ENCODE data around the gene SRCIN1. TPM values are rescaled to one million over a fixed set of nuclear protein-coding genes. Genes with fewer than 3 reads are reported as not detected.

The SRCIN1 gene
- polyA plus RNA-seq, 1 donor: 7.6 TPM

- H3K9me3 ChIP-seq (ENCODE audit: control insufficient read depth, low read depth, low read length): no peaks in the 10 kb centered on the region
- peaks cover 7% of the 10 kb centered on the region for H3K27me3 ChIP-seq (ENCODE audit: control insufficient read depth, insufficient read depth, low read length)
- H3K4me3 ChIP-seq (ENCODE audit: low read length): no peak overlapping the region
- no peaks in the 10 kb centered on the region for H3K36me3 ChIP-seq (ENCODE audit: control insufficient read depth, insufficient read depth, low read length)
- no peak for DNase-seq
- H3K4me1 ChIP-seq (ENCODE audit: control insufficient read depth, insufficient read depth, low read length): peaks cover 29% of the 10 kb centered on the region
- no peak overlapping the region for H3K27ac ChIP-seq (ENCODE audit: low read length)
- WGBS (ENCODE audit: insufficient coverage, low lambda C conversion rate): no CpG with 5 or more reads among the region's 3 CpGs
These were observed 6.8 kb downstream of the SRCIN1 start for GRCh38 chr17:38598995-38599394.

DNA sequence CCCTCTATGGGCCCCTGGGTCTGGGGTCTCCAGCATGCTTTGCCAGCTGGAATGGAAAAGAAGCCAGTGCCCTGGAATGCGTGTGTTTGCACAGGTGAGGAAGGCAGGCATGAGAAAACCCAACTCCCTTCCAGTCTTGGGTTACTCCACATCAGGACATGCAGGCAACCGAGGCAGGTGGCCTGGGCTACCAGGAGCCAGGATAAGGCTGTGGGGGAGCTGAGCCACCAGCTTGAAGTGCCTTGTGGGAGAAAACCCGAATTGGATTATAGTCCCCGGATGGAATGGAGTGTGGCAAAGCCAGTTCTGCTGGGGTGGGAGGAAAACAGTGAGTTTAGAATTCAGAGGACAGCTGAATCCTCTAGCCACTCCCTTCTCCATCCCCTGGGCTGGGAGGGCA lies 7.2 kb downstream of the SRCIN1 start:
- peak; percentile 59 to 74 for DNase-seq
- WGBS (ENCODE audit: insufficient coverage, low lambda C conversion rate): no CpG with 5 or more reads among the region's 4 CpGs
- no peak overlapping the region for H3K27ac ChIP-seq (ENCODE audit: low read length)
- H3K4me3 ChIP-seq (ENCODE audit: low read length): no peak overlapping the region
- no peaks in the 10 kb centered on the region for H3K36me3 ChIP-seq (ENCODE audit: control insufficient read depth, insufficient read depth, low read length)
- no peaks in the 10 kb centered on the region for H3K9me3 ChIP-seq (ENCODE audit: control insufficient read depth, low read depth, low read length)
- H3K27me3 ChIP-seq (ENCODE audit: control insufficient read depth, insufficient read depth, low read length): peaks cover 7% of the 10 kb centered on the region
- peaks cover 29% of the 10 kb centered on the region for H3K4me1 ChIP-seq (ENCODE audit: control insufficient read depth, insufficient read depth, low read length)

- WGBS (ENCODE audit: insufficient coverage, low lambda C conversion rate): no CpG with 5 or more reads among the region's 1 CpG
- Histone ChIP-seq H3K27me3 (ENCODE audit: control insufficient read depth, insufficient read depth, low read length) (peaks cover 7% of the 10 kb centered on the region), H3K36me3 (ENCODE audit: control insufficient read depth, insufficient read depth, low read length) (no peaks in the 10 kb centered on the region), H3K4me3 (ENCODE audit: low read length) (no peak overlapping the region), H3K9me3 (ENCODE audit: control insufficient read depth, low read depth, low read length) (no peaks in the 10 kb centered on the region), H3K4me1 (ENCODE audit: control insufficient read depth, insufficient read depth, low read length) (peaks cover 23% of the 10 kb centered on the region), H3K27ac (ENCODE audit: low read length) (no peak overlapping the region)
- DNase-seq: no peak
These were observed 8.4 kb downstream of the SRCIN1 start for GRCh38 chr17:38597375-38597774.

- Histone ChIP-seq H3K4me3 (ENCODE audit: low read length) (no peak overlapping the region), H3K27me3 (ENCODE audit: control insufficient read depth, insufficient read depth, low read length) (peaks cover 7% of the 10 kb centered on the region), H3K4me1 (ENCODE audit: control insufficient read depth, insufficient read depth, low read length) (peaks cover 16% of the 10 kb centered on the region), H3K36me3 (ENCODE audit: control insufficient read depth, insufficient read depth, low read length) (no peaks in the 10 kb centered on the region), H3K27ac (ENCODE audit: low read length) (no peak overlapping the region), H3K9me3 (ENCODE audit: control insufficient read depth, low read depth, low read length) (no peaks in the 10 kb centered on the region)
- DNase-seq: no peak
- no CpG with 5 or more reads among the region's 2 CpGs for WGBS (ENCODE audit: insufficient coverage, low lambda C conversion rate)
These were observed 9.1 kb downstream of the SRCIN1 start for GRCh38 chr17:38596651-38597050.

GRCh38 chr17:38595892-38596291 lies 9.9 kb downstream of the SRCIN1 start:
- Histone ChIP-seq H3K27me3 (ENCODE audit: control insufficient read depth, insufficient read depth, low read length) (peaks cover 7% of the 10 kb centered on the region), H3K36me3 (ENCODE audit: control insufficient read depth, insufficient read depth, low read length) (no peaks in the 10 kb centered on the region), H3K4me3 (ENCODE audit: low read length) (no peak overlapping the region), H3K4me1 (ENCODE audit: control insufficient read depth, insufficient read depth, low read length) (peaks cover 10% of the 10 kb centered on the region), H3K27ac (ENCODE audit: low read length) (no peak overlapping the region), H3K9me3 (ENCODE audit: control insufficient read depth, low read depth, low read length) (no peaks in the 10 kb centered on the region)
- no CpG with 5 or more reads among the region's 9 CpGs for WGBS (ENCODE audit: insufficient coverage, low lambda C conversion rate)
- no peak for DNase-seq

DNA sequence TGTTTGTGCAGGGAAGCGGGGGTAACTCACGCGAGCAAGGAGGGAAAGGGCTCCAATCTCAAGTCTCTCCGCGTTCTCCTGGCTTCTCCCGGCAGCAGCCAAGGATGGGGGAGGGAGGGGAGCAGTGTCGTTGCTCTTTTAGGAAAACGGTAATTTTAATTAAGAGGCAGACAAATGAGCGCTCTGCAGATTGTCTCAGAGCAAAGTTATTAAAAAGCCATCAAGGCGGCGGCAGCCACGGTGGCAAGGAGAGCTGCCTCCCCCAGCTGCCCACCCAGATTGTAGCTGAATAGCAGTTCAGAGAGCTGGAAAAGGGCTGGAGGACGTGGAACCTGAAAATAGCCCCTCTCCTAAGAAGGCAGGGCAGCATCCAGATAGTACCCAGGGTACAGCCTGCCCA lies 11.6 kb downstream of the SRCIN1 start:
- no CpG with 5 or more reads among the region's 13 CpGs for WGBS (ENCODE audit: insufficient coverage, low lambda C conversion rate)

GRCh38 chr17:38592487-38592886 lies 13.3 kb downstream of the SRCIN1 start:
- H3K27me3 ChIP-seq (ENCODE audit: control insufficient read depth, insufficient read depth, low read length): peaks cover 4% of the 10 kb centered on the region
- H3K36me3 ChIP-seq (ENCODE audit: control insufficient read depth, insufficient read depth, low read length): no peaks in the 10 kb centered on the region
- no peak for DNase-seq
- no peak overlapping the region for H3K27ac ChIP-seq (ENCODE audit: low read length)
- no peak overlapping the region for H3K4me3 ChIP-seq (ENCODE audit: low read length)
- no peaks in the 10 kb centered on the region for H3K4me1 ChIP-seq (ENCODE audit: control insufficient read depth, insufficient read depth, low read length)
- no peaks in the 10 kb centered on the region for H3K9me3 ChIP-seq (ENCODE audit: control insufficient read depth, low read depth, low read length)

More for the DNA sequence above, 11.6 kb downstream of the SRCIN1 start:
- H3K9me3 ChIP-seq (ENCODE audit: control insufficient read depth, low read depth, low read length): no peaks in the 10 kb centered on the region
- DNase-seq: no peak
- no peaks in the 10 kb centered on the region for H3K36me3 ChIP-seq (ENCODE audit: control insufficient read depth, insufficient read depth, low read length)
- H3K4me3 ChIP-seq (ENCODE audit: low read length): no peak overlapping the region
- no peak overlapping the region for H3K27ac ChIP-seq (ENCODE audit: low read length)
- H3K27me3 ChIP-seq (ENCODE audit: control insufficient read depth, insufficient read depth, low read length): peaks cover 7% of the 10 kb centered on the region
- H3K4me1 ChIP-seq (ENCODE audit: control insufficient read depth, insufficient read depth, low read length): no peaks in the 10 kb centered on the region

DNA sequence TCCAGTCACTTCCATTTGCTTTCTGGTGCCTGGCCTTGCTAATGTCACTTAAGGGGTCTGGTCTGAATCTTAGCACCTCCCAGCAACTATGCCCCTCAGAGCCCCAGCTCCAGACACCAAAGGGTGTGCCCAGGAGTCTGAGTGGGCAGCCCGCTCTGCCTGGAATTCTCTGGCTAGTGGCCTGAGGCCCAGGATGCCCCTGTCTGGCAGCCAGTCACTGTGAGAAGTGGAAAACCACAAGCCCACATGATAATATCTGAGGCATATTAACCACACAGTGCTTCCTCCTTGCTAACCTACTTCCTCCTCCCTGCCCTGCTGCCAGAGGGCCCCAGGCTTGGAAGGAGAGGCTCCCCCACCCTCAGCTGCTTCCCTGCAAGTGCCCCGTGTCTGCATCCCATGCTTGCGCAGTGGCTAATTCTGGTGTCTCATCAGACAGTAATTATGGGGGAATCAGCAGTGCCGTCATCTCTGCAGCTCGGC lies 14.0 kb downstream of the SRCIN1 start:
- H3K4me1 ChIP-seq (ENCODE audit: control insufficient read depth, insufficient read depth, low read length): no peaks in the 10 kb centered on the region
- H3K27me3 ChIP-seq (ENCODE audit: control insufficient read depth, insufficient read depth, low read length): peaks cover 3% of the 10 kb centered on the region
- no peak overlapping the region for H3K4me3 ChIP-seq (ENCODE audit: low read length)
- H3K36me3 ChIP-seq (ENCODE audit: control insufficient read depth, insufficient read depth, low read length): no peaks in the 10 kb centered on the region
- WGBS (ENCODE audit: insufficient coverage, low lambda C conversion rate): no CpG with 5 or more reads among the region's 5 CpGs
- no peak overlapping the region for H3K27ac ChIP-seq (ENCODE audit: low read length)
- no peaks in the 10 kb centered on the region for H3K9me3 ChIP-seq (ENCODE audit: control insufficient read depth, low read depth, low read length)
- DNase-seq: no peak

GRCh38 chr17:38590988-38591758 lies 14.6 kb downstream of the SRCIN1 start:
- H3K27me3 ChIP-seq (ENCODE audit: control insufficient read depth, insufficient read depth, low read length): peaks cover 3% of the 10 kb centered on the region
- H3K9me3 ChIP-seq (ENCODE audit: control insufficient read depth, low read depth, low read length): no peaks in the 10 kb centered on the region
- no peak overlapping the region for H3K4me3 ChIP-seq (ENCODE audit: low read length)
- no CpG with 5 or more reads among the region's 6 CpGs for WGBS (ENCODE audit: insufficient coverage, low lambda C conversion rate)
- H3K36me3 ChIP-seq (ENCODE audit: control insufficient read depth, insufficient read depth, low read length): no peaks in the 10 kb centered on the region
- no peaks in the 10 kb centered on the region for H3K4me1 ChIP-seq (ENCODE audit: control insufficient read depth, insufficient read depth, low read length)
- no peak overlapping the region for H3K27ac ChIP-seq (ENCODE audit: low read length)
- DNase-seq: no peak

GRCh38 chr17:38589462-38590114 lies 16.2 kb downstream of the SRCIN1 start:
- no peak overlapping the region for H3K4me3 ChIP-seq (ENCODE audit: low read length)
- no CpG with 5 or more reads among the region's 10 CpGs for WGBS (ENCODE audit: insufficient coverage, low lambda C conversion rate)
- no peaks in the 10 kb centered on the region for H3K9me3 ChIP-seq (ENCODE audit: control insufficient read depth, low read depth, low read length)
- DNase-seq: no peak
- no peak overlapping the region for H3K27ac ChIP-seq (ENCODE audit: low read length)
- peaks cover 10% of the 10 kb centered on the region for H3K4me1 ChIP-seq (ENCODE audit: control insufficient read depth, insufficient read depth, low read length)
- H3K27me3 ChIP-seq (ENCODE audit: control insufficient read depth, insufficient read depth, low read length): peaks cover 6% of the 10 kb centered on the region
- no peaks in the 10 kb centered on the region for H3K36me3 ChIP-seq (ENCODE audit: control insufficient read depth, insufficient read depth, low read length)
